Stimulated activated naive CD4-positive, alpha-beta T cell (primary cell): ENCODE results near the gene FGD4.

Source experiments
- DNase-seq, 6 experiments: peaks; one replicate each; lab custom pipeline; 2025; lab: John Stamatoyannopoulos, UW

Gene FGD4

GRCh38 chr12:32402946-32403345 lies 3.6 kb downstream of the FGD4 start:
- DNase-seq = no peak

- DNase-seq = no peak
Measured at GRCh38 chr12:32407795-32408194, 8.4 kb downstream of the FGD4 start.

- DNase-seq = no peak
Measured at GRCh38 chr12:32413412-32413811, 14.1 kb downstream of the FGD4 start.

- no peak for DNase-seq
Measured at GRCh38 chr12:32418221-32418620, 18.9 kb downstream of the FGD4 start.

- DNase-seq = no peak
Measured at GRCh38 chr12:32418903-32419519, 19.7 kb downstream of the FGD4 start.

GRCh38 chr12:32419520-32419960 lies 20.2 kb downstream of the FGD4 start:
- no peak for DNase-seq

GRCh38 chr12:32420356-32420755 lies 21.0 kb downstream of the FGD4 start:
- no peak for DNase-seq

- no peak for DNase-seq
Measured at GRCh38 chr12:32423559-32423958, 24.2 kb downstream of the FGD4 start.

GRCh38 chr12:32431025-32431424 lies 31.7 kb downstream of the FGD4 start:
- DNase-seq = no peak

GRCh38 chr12:32435921-32436705 lies 36.8 kb downstream of the FGD4 start:
- DNase-seq = no peak

GRCh38 chr12:32437095-32437515 lies 37.7 kb downstream of the FGD4 start:
- DNase-seq = no peak

GRCh38 chr12:32440120-32440865 lies 40.9 kb downstream of the FGD4 start:
- DNase-seq = no peak

GRCh38 chr12:32443491-32443890 lies 44.1 kb downstream of the FGD4 start:
- DNase-seq = no peak

GRCh38 chr12:32444895-32445294 lies 45.5 kb downstream of the FGD4 start:
- no peak for DNase-seq

- no peak for DNase-seq
Measured at GRCh38 chr12:32445356-32445755, 46.0 kb downstream of the FGD4 start.

GRCh38 chr12:32446316-32447119 lies 47.2 kb downstream of the FGD4 start:
- DNase-seq = no peak

GRCh38 chr12:32448586-32448985 lies 49.2 kb downstream of the FGD4 start:
- DNase-seq = no peak

- no peak for DNase-seq
Measured at GRCh38 chr12:32450363-32450762, 51.0 kb downstream of the FGD4 start.

GRCh38 chr12:32450768-32451167 lies 51.4 kb downstream of the FGD4 start:
- DNase-seq = no peak

GRCh38 chr12:32451816-32452215 lies 52.5 kb downstream of the FGD4 start:
- no peak for DNase-seq

- no peak for DNase-seq
Measured at GRCh38 chr12:32454075-32454474, 54.7 kb downstream of the FGD4 start.

GRCh38 chr12:32454866-32455265 lies 55.5 kb downstream of the FGD4 start:
- no peak for DNase-seq
